GM23338 (cell line): ENCODE data around the gene MAP4K5.

Experiments used
- POLR2AphosphoS5 ChIP-seq: IDR thresholded peaks from 2 replicates; pipeline ENCODE4 v1.6.1; 2016; ENCODE audit warnings: antibody characterized with exemption, low read depth
- TF ChIP-seq, protein P1 (sequence below), 2 experiments: fragments of 200-600 bp in 1 of 2; sonication (generic) in 1 of 2; conservative IDR thresholded peaks; 2 replicates each; pipeline versions ENCODE4 v1.5.1 to v1.6.1; 2016 to 2017; ENCODE audit warnings: antibody characterized with exemption in 2 of 2, low read depth in 2 of 2, mild to moderate bottlenecking in 2 of 2, moderate library complexity in 1 of 2
- TF ChIP-seq, protein P2 (sequence below): fragments of 250-450 bp; sonication (Bioruptor Pico); IDR thresholded peaks from 2 replicates; pipeline ENCODE4 v1.5.0; 2020; ENCODE audit warnings: mild to moderate bottlenecking, moderate library complexity

DNA sequence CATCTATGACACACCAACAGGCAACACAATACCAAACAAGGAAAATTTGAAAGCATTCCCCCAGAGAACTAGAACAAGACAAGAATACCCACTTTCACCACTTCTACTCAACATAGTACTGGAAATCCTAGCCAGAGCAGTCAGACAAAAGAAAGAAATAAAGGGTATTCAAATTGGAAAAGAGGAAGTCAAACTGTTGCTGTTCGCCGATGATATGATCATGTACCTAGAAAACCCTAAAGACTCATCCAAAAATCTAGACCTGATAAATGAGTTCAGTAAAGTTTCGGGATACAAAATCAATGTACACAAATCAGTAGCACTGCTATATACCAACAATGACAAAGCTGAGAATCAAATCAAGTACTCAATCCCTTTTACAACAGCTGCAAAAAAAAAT lies 19.5 kb upstream of the MAP4K5 start:
- TF ChIP-seq, protein P1, sequence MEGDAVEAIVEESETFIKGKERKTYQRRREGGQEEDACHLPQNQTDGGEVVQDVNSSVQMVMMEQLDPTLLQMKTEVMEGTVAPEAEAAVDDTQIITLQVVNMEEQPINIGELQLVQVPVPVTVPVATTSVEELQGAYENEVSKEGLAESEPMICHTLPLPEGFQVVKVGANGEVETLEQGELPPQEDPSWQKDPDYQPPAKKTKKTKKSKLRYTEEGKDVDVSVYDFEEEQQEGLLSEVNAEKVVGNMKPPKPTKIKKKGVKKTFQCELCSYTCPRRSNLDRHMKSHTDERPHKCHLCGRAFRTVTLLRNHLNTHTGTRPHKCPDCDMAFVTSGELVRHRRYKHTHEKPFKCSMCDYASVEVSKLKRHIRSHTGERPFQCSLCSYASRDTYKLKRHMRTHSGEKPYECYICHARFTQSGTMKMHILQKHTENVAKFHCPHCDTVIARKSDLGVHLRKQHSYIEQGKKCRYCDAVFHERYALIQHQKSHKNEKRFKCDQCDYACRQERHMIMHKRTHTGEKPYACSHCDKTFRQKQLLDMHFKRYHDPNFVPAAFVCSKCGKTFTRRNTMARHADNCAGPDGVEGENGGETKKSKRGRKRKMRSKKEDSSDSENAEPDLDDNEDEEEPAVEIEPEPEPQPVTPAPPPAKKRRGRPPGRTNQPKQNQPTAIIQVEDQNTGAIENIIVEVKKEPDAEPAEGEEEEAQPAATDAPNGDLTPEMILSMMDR (conservative IDR thresholded peaks at IDR 0.05; ENCODE audit: low read depth in 2 of 2), result no peak
- no peak for TF ChIP-seq POLR2AphosphoS5
- TF ChIP-seq, protein P2, sequence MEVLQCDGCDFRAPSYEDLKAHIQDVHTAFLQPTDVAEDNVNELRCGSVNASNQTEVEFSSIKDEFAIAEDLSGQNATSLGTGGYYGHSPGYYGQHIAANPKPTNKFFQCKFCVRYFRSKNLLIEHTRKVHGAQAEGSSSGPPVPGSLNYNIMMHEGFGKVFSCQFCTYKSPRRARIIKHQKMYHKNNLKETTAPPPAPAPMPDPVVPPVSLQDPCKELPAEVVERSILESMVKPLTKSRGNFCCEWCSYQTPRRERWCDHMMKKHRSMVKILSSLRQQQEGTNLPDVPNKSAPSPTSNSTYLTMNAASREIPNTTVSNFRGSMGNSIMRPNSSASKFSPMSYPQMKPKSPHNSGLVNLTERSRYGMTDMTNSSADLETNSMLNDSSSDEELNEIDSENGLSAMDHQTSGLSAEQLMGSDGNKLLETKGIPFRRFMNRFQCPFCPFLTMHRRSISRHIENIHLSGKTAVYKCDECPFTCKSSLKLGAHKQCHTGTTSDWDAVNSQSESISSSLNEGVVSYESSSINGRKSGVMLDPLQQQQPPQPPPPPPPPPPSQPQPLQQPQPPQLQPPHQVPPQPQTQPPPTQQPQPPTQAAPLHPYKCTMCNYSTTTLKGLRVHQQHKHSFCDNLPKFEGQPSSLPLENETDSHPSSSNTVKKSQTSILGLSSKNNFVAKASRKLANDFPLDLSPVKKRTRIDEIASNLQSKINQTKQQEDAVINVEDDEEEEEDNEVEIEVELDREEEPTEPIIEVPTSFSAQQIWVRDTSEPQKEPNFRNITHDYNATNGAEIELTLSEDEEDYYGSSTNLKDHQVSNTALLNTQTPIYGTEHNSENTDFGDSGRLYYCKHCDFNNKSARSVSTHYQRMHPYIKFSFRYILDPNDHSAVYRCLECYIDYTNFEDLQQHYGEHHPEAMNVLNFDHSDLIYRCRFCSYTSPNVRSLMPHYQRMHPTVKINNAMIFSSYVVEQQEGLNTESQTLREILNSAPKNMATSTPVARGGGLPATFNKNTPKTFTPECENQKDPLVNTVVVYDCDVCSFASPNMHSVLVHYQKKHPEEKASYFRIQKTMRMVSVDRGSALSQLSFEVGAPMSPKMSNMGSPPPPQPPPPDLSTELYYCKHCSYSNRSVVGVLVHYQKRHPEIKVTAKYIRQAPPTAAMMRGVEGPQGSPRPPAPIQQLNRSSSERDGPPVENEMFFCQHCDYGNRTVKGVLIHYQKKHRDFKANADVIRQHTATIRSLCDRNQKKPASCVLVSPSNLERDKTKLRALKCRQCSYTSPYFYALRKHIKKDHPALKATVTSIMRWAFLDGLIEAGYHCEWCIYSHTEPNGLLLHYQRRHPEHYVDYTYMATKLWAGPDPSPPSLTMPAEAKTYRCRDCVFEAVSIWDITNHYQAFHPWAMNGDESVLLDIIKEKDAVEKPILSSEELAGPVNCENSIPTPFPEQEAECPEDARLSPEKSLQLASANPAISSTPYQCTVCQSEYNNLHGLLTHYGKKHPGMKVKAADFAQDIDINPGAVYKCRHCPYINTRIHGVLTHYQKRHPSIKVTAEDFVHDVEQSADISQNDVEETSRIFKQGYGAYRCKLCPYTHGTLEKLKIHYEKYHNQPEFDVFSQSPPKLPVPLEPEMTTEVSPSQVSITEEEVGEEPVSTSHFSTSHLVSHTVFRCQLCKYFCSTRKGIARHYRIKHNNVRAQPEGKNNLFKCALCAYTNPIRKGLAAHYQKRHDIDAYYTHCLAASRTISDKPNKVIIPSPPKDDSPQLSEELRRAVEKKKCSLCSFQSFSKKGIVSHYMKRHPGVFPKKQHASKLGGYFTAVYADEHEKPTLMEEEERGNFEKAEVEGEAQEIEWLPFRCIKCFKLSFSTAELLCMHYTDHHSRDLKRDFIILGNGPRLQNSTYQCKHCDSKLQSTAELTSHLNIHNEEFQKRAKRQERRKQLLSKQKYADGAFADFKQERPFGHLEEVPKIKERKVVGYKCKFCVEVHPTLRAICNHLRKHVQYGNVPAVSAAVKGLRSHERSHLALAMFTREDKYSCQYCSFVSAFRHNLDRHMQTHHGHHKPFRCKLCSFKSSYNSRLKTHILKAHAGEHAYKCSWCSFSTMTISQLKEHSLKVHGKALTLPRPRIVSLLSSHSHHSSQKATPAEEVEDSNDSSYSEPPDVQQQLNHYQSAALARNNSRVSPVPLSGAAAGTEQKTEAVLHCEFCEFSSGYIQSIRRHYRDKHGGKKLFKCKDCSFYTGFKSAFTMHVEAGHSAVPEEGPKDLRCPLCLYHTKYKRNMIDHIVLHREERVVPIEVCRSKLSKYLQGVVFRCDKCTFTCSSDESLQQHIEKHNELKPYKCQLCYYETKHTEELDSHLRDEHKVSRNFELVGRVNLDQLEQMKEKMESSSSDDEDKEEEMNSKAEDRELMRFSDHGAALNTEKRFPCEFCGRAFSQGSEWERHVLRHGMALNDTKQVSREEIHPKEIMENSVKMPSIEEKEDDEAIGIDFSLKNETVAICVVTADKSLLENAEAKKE (CRISPR knock-in tag), result no peak
